Measurements from ENCODE around the gene CENPT.

GRCh38 chr16:67780847-67781564, 66.5 kb downstream of the CENPT start:
- no peak for TF ChIP-seq YY1 (IDR thresholded peaks at IDR 0.05; ENCODE audit: insufficient read depth, insufficient read length)
- TF ChIP-seq ZNF274 (IDR thresholded peaks at IDR 0.05; ENCODE audit: low read depth, low read length), result no peak
